Tibial nerve (tissue), 4 donors: ENCODE data around the gene HOTAIR. TPM values are rescaled to one million over a fixed set of nuclear protein-coding genes. Genes with fewer than 3 reads are reported as not detected.

Experiments
- DNase-seq, 2 donors: peaks; one replicate each; pipeline ENCODE4 v3.0.0-alpha.2; 2019; ENCODE audit warnings: low spot score in 2 of 2
- H3K27ac ChIP-seq, 4 donors: fragments of 200-600 bp; sonication (generic) in 3 of 4; one replicate each; pipeline ENCODE4 v1.5.1; 2017 to 2019; ENCODE audit warnings: mild to moderate bottlenecking in 1 of 4
- H3K27me3 ChIP-seq, 2 donors: fragments of 200-600 bp; sonication (generic) in 1 of 2; one replicate each; pipeline versions ENCODE4 v1.5.1 to v1.6.0; 2017 to 2019
- H3K36me3 ChIP-seq, 3 donors: fragments of 200-600 bp; sonication (generic); one replicate each; pipeline ENCODE4 v1.5.1; 2018 to 2019
- H3K4me1 ChIP-seq, 4 donors: fragments of 200-600 bp; sonication (generic) in 3 of 4; one replicate each; pipeline ENCODE4 v1.5.1; 2017 to 2019
- H3K4me3 ChIP-seq, 4 donors: fragments of 200-600 bp; sonication (generic) in 3 of 4; one replicate each; pipeline ENCODE4 v1.5.1; 2017 to 2019; ENCODE audit warnings: mild to moderate bottlenecking in 1 of 4, moderate library complexity in 1 of 4
- H3K9me3 ChIP-seq, 4 donors: fragments of 200-600 bp; sonication (generic) in 3 of 4; one replicate each; pipeline ENCODE4 v1.5.1; 2017 to 2019
- CTCF ChIP-seq, 5 experiments: fragments of 200-600 bp in 3 of 5; fragments of 450-650 bp in 2 of 5; sonication (generic) in 3 of 5; IDR thresholded peaks; one replicate each; pipeline ENCODE4 v1.5.1; 2016 to 2019; ENCODE audit warnings: antibody characterized with exemption in 5 of 5, mild to moderate bottlenecking in 3 of 5, moderate library complexity in 2 of 5
- EP300 ChIP-seq, 2 donors: sonication (generic); formaldehyde crosslinking; IDR thresholded peaks; one replicate each; pipeline ENCODE4 v1.6.1; 2017; ENCODE audit warnings: antibody characterized with exemption in 2 of 2, mild to moderate bottlenecking in 1 of 2
- POLR2A ChIP-seq, 2 donors: fragments of 450-650 bp; IDR thresholded peaks; one replicate each; pipeline ENCODE4 v1.6.1; 2017; ENCODE audit warnings: antibody characterized with exemption in 2 of 2, mild to moderate bottlenecking in 2 of 2, moderate library complexity in 2 of 2
- WGBS, 2 donors: methylation state at CpG; one replicate each; pipeline ENCODE4 v1.1.5; 2018; 5-methylcytosine and 5-hydroxymethylcytosine counted together
- total RNA-seq, 4 donors: library from RNA; depleted of rRNA; stranded (reverse); fragments of >200 nt; gene quantifications; one replicate each; pipeline ENCODE4 v1.1.0, GENCODE V29; 2016

The HOTAIR gene
- under 1 TPM in 3 of 4 donors, not detected in 1; 0.20 to 0.42 (median 0.30) TPM for total RNA-seq

- H3K4me3 ChIP-seq = peak within 1 kb of the TSS; percentile 25 to 49 (median 42)
- H3K36me3 ChIP-seq = no peaks in the 10 kb centered on the region
- DNase-seq = no peak
- peaks cover 0 to 40% (median 21%) of the 10 kb centered on the region in 4 donors for H3K4me1 ChIP-seq
- no peaks in the 10 kb centered on the region for H3K9me3 ChIP-seq
- TF ChIP-seq CTCF (IDR thresholded peaks at IDR 0.05) (no peak), POLR2A (IDR thresholded peaks at IDR 0.05) (no peak), EP300 (IDR thresholded peaks at IDR 0.05) (no peak)
- WGBS, 2 donors = 1 to 2% methylated on average over 36 to 51 of the region's 63 CpGs
- peak within 1 kb of the TSS in 2 of 4 donors; percentile 4 to 18 for H3K27ac ChIP-seq
- peaks cover 0 to 99% of the 10 kb centered on the region in 2 donors for H3K27me3 ChIP-seq
Measured at GRCh38 chr12:53974084-53975063, at the start of gene HOTAIR. Gene HOTAIR (minus strand): TSS chr12:53974954.

- no peak for DNase-seq
- WGBS, 2 donors = 16 to 24% methylated on average over 17 of the region's 17 CpGs
- no peaks in the 10 kb centered on the region for H3K9me3 ChIP-seq
- TF ChIP-seq CTCF (IDR thresholded peaks at IDR 0.05) = no peak
- TF ChIP-seq EP300 (IDR thresholded peaks at IDR 0.05) = peak in 1 of 2 donors; percentile 18
- no peak for TF ChIP-seq POLR2A (IDR thresholded peaks at IDR 0.05)
- peaks cover 0 to 26% of the 10 kb centered on the region in 2 donors for H3K27me3 ChIP-seq
- peak overlapping the region; percentile 46 to 99 (median 96) for H3K27ac ChIP-seq
- H3K36me3 ChIP-seq = no peaks in the 10 kb centered on the region
- peak overlapping the region in 2 of 4 donors; percentile 32 to 38 for H3K4me3 ChIP-seq
- H3K4me1 ChIP-seq = peaks cover 0 to 99% (median 43%) of the 10 kb centered on the region in 4 donors
Measured at GRCh38 chr12:54024127-54024526, 49.4 kb upstream of the HOTAIR start.

- no peaks in the 10 kb centered on the region for H3K9me3 ChIP-seq
- no peaks in the 10 kb centered on the region for H3K36me3 ChIP-seq
- TF ChIP-seq POLR2A (IDR thresholded peaks at IDR 0.05) (no peak), EP300 (IDR thresholded peaks at IDR 0.05) (no peak), CTCF (IDR thresholded peaks at IDR 0.05) (no peak)
- no peak for DNase-seq
- peak overlapping the region; percentile 46 to 99 (median 96) for H3K27ac ChIP-seq
- peaks cover 0 to 33% of the 10 kb centered on the region in 2 donors for H3K27me3 ChIP-seq
- WGBS, 2 donors = 48 to 51% methylated on average over 8 of the region's 8 CpGs
- peak overlapping the region in 1 of 4 donors; percentile 38 for H3K4me3 ChIP-seq
- H3K4me1 ChIP-seq = peaks cover 0 to 94% (median 40%) of the 10 kb centered on the region in 4 donors
Measured at GRCh38 chr12:54022960-54023884, 48.5 kb upstream of the HOTAIR start.

GRCh38 chr12:54021432-54022013, 46.8 kb upstream of the HOTAIR start:
- peaks cover 0 to 32% of the 10 kb centered on the region in 2 donors for H3K27me3 ChIP-seq
- no peaks in the 10 kb centered on the region for H3K9me3 ChIP-seq
- H3K36me3 ChIP-seq = no peaks in the 10 kb centered on the region
- no peak for DNase-seq
- peak overlapping the region; percentile 87 to 99 (median 96) for H3K27ac ChIP-seq
- H3K4me3 ChIP-seq = peak overlapping the region; percentile 53 to 74 (median 62)
- 17 to 26% methylated on average over 16 of the region's 16 CpGs for WGBS, 2 donors
- peaks cover 0 to 88% (median 33%) of the 10 kb centered on the region in 4 donors for H3K4me1 ChIP-seq
- TF ChIP-seq EP300 (IDR thresholded peaks at IDR 0.05) (peak in 1 of 2 donors; percentile 74), CTCF (IDR thresholded peaks at IDR 0.05) (peak in 3 of 5 experiments; percentile 18 to 33 (median 26)), POLR2A (IDR thresholded peaks at IDR 0.05) (peak in 1 of 2 donors; percentile 37)
